HAP-1 (cell line): ENCODE measurements around the gene CLASP1.
"Not testable (repeated sequence)": the region's sequence is repeated elsewhere in the genome, so short reads cannot be mapped to it uniquely, and the experiment has no call there.

Source experiments
- DNase-seq, 2 experiments: peaks; one replicate each; pipeline ENCODE4 v3.0.0-alpha.2; 2016 to 2020; ENCODE audit warnings: low spot score in 2 of 2
- H3K27me3 ChIP-seq: fragments of 250-450 bp; sonication (Bioruptor Pico); 2 replicates; pipeline ENCODE4 v1.5.1; 2020; ENCODE audit warnings: low read depth, mild to moderate bottlenecking, moderate library complexity
- H3K36me3 ChIP-seq: fragments of 250-450 bp; sonication (Bioruptor Pico); replicated peaks from 2 replicates; pipeline ENCODE4 v1.5.1; 2020; ENCODE audit warnings: mild to moderate bottlenecking
- H3K4me1 ChIP-seq: fragments of 250-450 bp; sonication (Bioruptor Pico); 2 replicates; pipeline ENCODE4 v1.5.1; 2020; ENCODE audit warnings: mild to moderate bottlenecking
- H3K4me3 ChIP-seq: fragments of 250-450 bp; sonication (Bioruptor Pico); 2 replicates; pipeline ENCODE4 v1.5.1; 2020; ENCODE audit warnings: mild to moderate bottlenecking, moderate library complexity
- H3K9me3 ChIP-seq: fragments of 250-450 bp; sonication (Bioruptor Pico); 2 replicates; pipeline ENCODE4 v1.5.1; 2020; ENCODE audit warnings: mild to moderate bottlenecking, moderate library complexity
- in situ Hi-C: fragments of 300-500 bp; cut with MboI; formaldehyde crosslinking; loops from 3 replicates; pipeline ENCODE4 v1.14.3; 2020; ENCODE audit warnings: low sequenced_read_pairs, inconsistent platforms, mixed read lengths

The CLASP1 gene

GRCh38 chr2:121351521-121352318 is 297.5 kb downstream of the CLASP1 start:
- H3K4me1 ChIP-seq, result no peaks in the 10 kb centered on the region
- in situ Hi-C loops, result loop anchor here (5.0 kb wide), 1 partner anchor 264 kb away; no protein-coding TSS in a partner anchor
- no peaks in the 10 kb centered on the region for H3K27me3 ChIP-seq
- no peak overlapping the region for H3K4me3 ChIP-seq
- no peaks in the 10 kb centered on the region for H3K9me3 ChIP-seq
- peaks cover 41% of the 10 kb centered on the region for H3K36me3 ChIP-seq
- no peak for DNase-seq

GRCh38 chr2:121350890-121351289 is 298.4 kb downstream of the CLASP1 start:
- H3K9me3 ChIP-seq, result no peaks in the 10 kb centered on the region
- in situ Hi-C loops, result loop anchor here (5.0 kb wide), 1 partner anchor 264 kb away; no protein-coding TSS in a partner anchor
- peaks cover 47% of the 10 kb centered on the region for H3K36me3 ChIP-seq
- no peak for DNase-seq
- no peak overlapping the region for H3K4me3 ChIP-seq
- H3K27me3 ChIP-seq, result no peaks in the 10 kb centered on the region
- H3K4me1 ChIP-seq, result no peaks in the 10 kb centered on the region

- Histone ChIP-seq H3K9me3 (no peaks in the 10 kb centered on the region), H3K4me3 (no peak overlapping the region), H3K4me1 (no peaks in the 10 kb centered on the region), H3K36me3 (peaks cover 42% of the 10 kb centered on the region), H3K27me3 (no peaks in the 10 kb centered on the region)
- DNase-seq, result no peak
- in situ Hi-C loops, result loop anchor here (5.0 kb wide), 1 partner anchor 263 kb away; no protein-coding TSS in a partner anchor
These were observed 298.9 kb downstream of the CLASP1 start for GRCh38 chr2:121350402-121350775.

- H3K27me3 ChIP-seq, result no peaks in the 10 kb centered on the region
- H3K36me3 ChIP-seq, result peaks cover 40% of the 10 kb centered on the region
- no peaks in the 10 kb centered on the region for H3K4me1 ChIP-seq
- H3K4me3 ChIP-seq, result no peak overlapping the region
- DNase-seq, result no peak
- H3K9me3 ChIP-seq, result no peaks in the 10 kb centered on the region
- in situ Hi-C loops, result loop anchor here (5.0 kb wide), 1 partner anchor 263 kb away; no protein-coding TSS in a partner anchor
These were observed 299.4 kb downstream of the CLASP1 start for GRCh38 chr2:121349721-121350401.

GRCh38 chr2:121348128-121348740 is 301.0 kb downstream of the CLASP1 start:
- Histone ChIP-seq H3K4me3 (no peak overlapping the region), H3K4me1 (no peaks in the 10 kb centered on the region), H3K27me3 (no peaks in the 10 kb centered on the region), H3K36me3 (peaks cover 34% of the 10 kb centered on the region), H3K9me3 (no peaks in the 10 kb centered on the region)
- in situ Hi-C loops, result no loop called here
- DNase-seq, result no peak

- in situ Hi-C loops, result no loop called here
- H3K27me3 ChIP-seq, result no peaks in the 10 kb centered on the region
- H3K9me3 ChIP-seq, result no peaks in the 10 kb centered on the region
- no peaks in the 10 kb centered on the region for H3K4me1 ChIP-seq
- H3K4me3 ChIP-seq, result no peak overlapping the region
- peaks cover 29% of the 10 kb centered on the region for H3K36me3 ChIP-seq
- no peak for DNase-seq
These were observed 302.4 kb downstream of the CLASP1 start for GRCh38 chr2:121346859-121347258.

GRCh38 chr2:121346407-121346806 is 302.9 kb downstream of the CLASP1 start:
- DNase-seq, result no peak
- no peaks in the 10 kb centered on the region for H3K9me3 ChIP-seq
- no peaks in the 10 kb centered on the region for H3K4me1 ChIP-seq
- no peaks in the 10 kb centered on the region for H3K27me3 ChIP-seq
- in situ Hi-C loops, result no loop called here
- peaks cover 31% of the 10 kb centered on the region for H3K36me3 ChIP-seq
- H3K4me3 ChIP-seq, result no peak overlapping the region

- Histone ChIP-seq H3K36me3 (peaks cover 31% of the 10 kb centered on the region), H3K4me1 (no peaks in the 10 kb centered on the region), H3K4me3 (no peak overlapping the region), H3K9me3 (no peaks in the 10 kb centered on the region), H3K27me3 (no peaks in the 10 kb centered on the region)
- in situ Hi-C loops, result no loop called here
- DNase-seq, result no peak
These were observed 303.4 kb downstream of the CLASP1 start for GRCh38 chr2:121345887-121346286.

- no peak for DNase-seq
- Histone ChIP-seq H3K4me3 (no peak overlapping the region), H3K27me3 (no peaks in the 10 kb centered on the region), H3K36me3 (peaks cover 36% of the 10 kb centered on the region), H3K9me3 (no peaks in the 10 kb centered on the region), H3K4me1 (no peaks in the 10 kb centered on the region)
- in situ Hi-C loops, result no loop called here
These were observed 304.2 kb downstream of the CLASP1 start for GRCh38 chr2:121345101-121345500.

- H3K4me3 ChIP-seq, DNase-seq, H3K4me1 ChIP-seq, H3K27me3 ChIP-seq, in situ Hi-C loops, H3K9me3 ChIP-seq: not testable (repeated sequence)
- peaks cover 47% of the 10 kb centered on the region for H3K36me3 ChIP-seq
These were observed 305.3 kb downstream of the CLASP1 start for GRCh38 chr2:121343828-121344399.

GRCh38 chr2:121343191-121343590 is 306.1 kb downstream of the CLASP1 start:
- Histone ChIP-seq H3K36me3 (peaks cover 50% of the 10 kb centered on the region), H3K9me3 (no peaks in the 10 kb centered on the region), H3K27me3 (no peaks in the 10 kb centered on the region), H3K4me1 (no peaks in the 10 kb centered on the region), H3K4me3 (no peak overlapping the region)
- no peak for DNase-seq
- in situ Hi-C loops, result no loop called here

GRCh38 chr2:121342751-121343150 is 306.5 kb downstream of the CLASP1 start:
- Histone ChIP-seq H3K27me3 (no peaks in the 10 kb centered on the region), H3K36me3 (peaks cover 50% of the 10 kb centered on the region), H3K9me3 (no peaks in the 10 kb centered on the region), H3K4me1 (no peaks in the 10 kb centered on the region), H3K4me3 (no peak overlapping the region)
- no peak for DNase-seq
- in situ Hi-C loops, result no loop called here

GRCh38 chr2:121340926-121341325 is 308.3 kb downstream of the CLASP1 start:
- in situ Hi-C loops, result no loop called here
- H3K4me1 ChIP-seq, result no peaks in the 10 kb centered on the region
- H3K9me3 ChIP-seq, result no peaks in the 10 kb centered on the region
- no peaks in the 10 kb centered on the region for H3K27me3 ChIP-seq
- no peak overlapping the region for H3K4me3 ChIP-seq
- peaks cover 38% of the 10 kb centered on the region for H3K36me3 ChIP-seq
- no peak for DNase-seq

- in situ Hi-C loops, result no loop called here
- no peak overlapping the region for H3K4me3 ChIP-seq
- H3K4me1 ChIP-seq, result no peaks in the 10 kb centered on the region
- peaks cover 29% of the 10 kb centered on the region for H3K36me3 ChIP-seq
- no peaks in the 10 kb centered on the region for H3K27me3 ChIP-seq
- H3K9me3 ChIP-seq, result no peaks in the 10 kb centered on the region
- no peak for DNase-seq
These were observed 311.0 kb downstream of the CLASP1 start for GRCh38 chr2:121338281-121338680.
